ENCODE measurements around the gene CPSF3. TPM values are rescaled to one million over a fixed set of nuclear protein-coding genes. Genes with fewer than 3 reads are reported as not detected.

CPSF3 gene
- total and polyA plus RNA-seq, 2 of the 8 experiments (the other 6 are each of a cell fraction or from before 2014, with no cell fraction given), result 44.5 to 93.3 TPM

- Histone ChIP-seq H3K56ac (replicated peaks; ENCODE audit: insufficient read length, low read depth, low read length) (no peak overlapping the region), H2AFZ (ENCODE audit: low read length) (no peak overlapping the region), H4K91ac (replicated peaks; ENCODE audit: insufficient read length, low read length) (no peak overlapping the region), H3K36me3 (ENCODE audit: control insufficient read depth in 2 of 4, insufficient read depth in 4 of 4, low read length in 3 of 4) (peaks cover 0 to 3% (median 0%) of the 10 kb centered on the region in 4 experiments; a peak in 2 of 8 replicates), H2BK120ac (replicated peaks; ENCODE audit: low read depth, low read length) (no peak overlapping the region), H3K27me3 (replicated peaks in 1 of 4; ENCODE audit: control insufficient read depth in 3 of 4, extremely low read depth in 1 of 4, insufficient read depth in 3 of 4, low read length in 3 of 4) (no peaks in the 10 kb centered on the region), H4K20me1 (replicated peaks in 1 of 2; ENCODE audit: control insufficient read depth in 1 of 2, insufficient read depth in 2 of 2, low read length in 2 of 2) (no peaks in the 10 kb centered on the region), H3K27ac (ENCODE audit: low read depth, low read length) (no peak overlapping the region), H3K4me3 (ENCODE audit: extremely low read depth in 1 of 4, insufficient read depth in 2 of 4, low read depth in 3 of 4, low read length in 4 of 4) (no peak overlapping the region), H2BK5ac (ENCODE audit: low read depth, low read length) (no peak overlapping the region), H3K9me3 (ENCODE audit: insufficient read depth in 2 of 2, low read depth in 1 of 2, low read length in 1 of 2) (no peaks in the 10 kb centered on the region), H4K5ac (ENCODE audit: insufficient read length, low read depth, low read length) (no peak overlapping the region), H2BK12ac (ENCODE audit: low read depth, low read length) (no peak overlapping the region), H3K4me2 (ENCODE audit: insufficient read depth in 1 of 2, low read depth in 2 of 2, low read length in 2 of 2) (no peak overlapping the region), H3K14ac (ENCODE audit: insufficient read length) (no peak overlapping the region), H3K79me2 (ENCODE audit: control insufficient read depth in 1 of 2, insufficient read depth in 2 of 2, low read length in 2 of 2) (no peaks in the 10 kb centered on the region), H3K4ac (replicated peaks; ENCODE audit: insufficient read length, low read depth, low read length) (no peak overlapping the region), H3K23me2 (ENCODE audit: low read depth, low read length) (no peaks in the 10 kb centered on the region), H3K4me1 (replicated peaks in 1 of 4; ENCODE audit: control insufficient read depth in 3 of 4, insufficient read depth in 4 of 4, low read length in 3 of 4) (no peaks in the 10 kb centered on the region), H4K8ac (ENCODE audit: extremely low read depth, insufficient read depth, low read length) (peak overlapping the region; percentile 12; the same call in 1 of the 2 replicates), H2AK5ac (ENCODE audit: low read depth, low read length) (no peak overlapping the region), H2BK15ac (ENCODE audit: low read length) (no peak overlapping the region), H3K23ac (ENCODE audit: insufficient read length) (no peak overlapping the region), H3K9ac (replicated peaks in 1 of 4; ENCODE audit: extremely low read depth in 1 of 4, low read depth in 3 of 4, low read length in 3 of 4) (no peak overlapping the region), H3K18ac (ENCODE audit: extremely low read depth, low read length) (no peak overlapping the region), H2BK20ac (ENCODE audit: low read length) (no peak overlapping the region), H3K79me1 (ENCODE audit: low read depth, low read length) (no peaks in the 10 kb centered on the region)
- no peak for DNase-seq (ENCODE audit: low read depth in 1 of 2, low spot score in 2 of 2)
- ChIA-PET CTCF (ENCODE audit: partially characterized antibody) (interaction anchor here (0.6 to 1.1 kb wide), 2 partner anchors 33 to 269 kb away, joined by 3 to 4 read pairs; no protein-coding TSS in a partner anchor), POLR2A (ENCODE audit: partially characterized antibody) (interaction anchor here (1.3 kb wide), 1 partner anchor 14 kb away, joined by 4 read pairs; the partner anchor contains the start of gene ITGB1BP1)
- 93% methylated on average over 9 of the region's 9 CpGs; no CpG with 5 or more reads in 1 of the 2 experiments for WGBS, 2 experiments (ENCODE audit: extremely low coverage in 1 of 2, insufficient coverage in 1 of 2, insufficient read length in 1 of 2, insufficient replicate concordance in 2 of 2, low coverage in 1 of 2, low lambda C conversion rate in 2 of 2, missing lambda C conversion rate in 1 of 2)
- FAIRE-seq, result no peak
- TF ChIP-seq JUND (IDR thresholded peaks at IDR 0.05; ENCODE audit: low read length) (no peak), CREB1 (IDR thresholded peaks at IDR 0.05) (no peak), MAX (IDR thresholded peaks at IDR 0.05) (no peak), SIRT6 (IDR thresholded peaks at IDR 0.05; ENCODE audit: low read length) (no peak), BACH1 (IDR thresholded peaks at IDR 0.05; ENCODE audit: low read length) (no peak), SP4 (IDR thresholded peaks at IDR 0.05; ENCODE audit: low read length) (no peak), BCL11A (IDR thresholded peaks at IDR 0.05; ENCODE audit: low read depth in 2 of 2, low read length in 2 of 2) (no peak), HDAC2 (IDR thresholded peaks at IDR 0.05; ENCODE audit: borderline replicate concordance in 1 of 2, low read depth in 2 of 2, low read length in 2 of 2) (no peak), YY1 (IDR thresholded peaks at IDR 0.05; ENCODE audit: low read depth, low read length) (no peak), SIN3A (conservative IDR thresholded peaks at IDR 0.05 in 1 of 2, IDR thresholded peaks at IDR 0.05 in 1 of 2; ENCODE audit: low read depth in 1 of 2, low read length in 2 of 2) (no peak), RXRA (IDR thresholded peaks at IDR 0.05; ENCODE audit: insufficient read depth, low read depth, low read length) (no peak), ASH2L (IDR thresholded peaks at IDR 0.05; ENCODE audit: low read length) (no peak), TEAD4 (IDR thresholded peaks at IDR 0.05; ENCODE audit: low read depth, low read length) (no peak), CTBP2 (IDR thresholded peaks at IDR 0.05; ENCODE audit: borderline replicate concordance, insufficient read depth, insufficient read length, low read length) (no peak), CHD2 (IDR thresholded peaks at IDR 0.05; ENCODE audit: low read length) (no peak)
Observed at GRCh38 chr2:9408641-9409151, 14.8 kb upstream of the CPSF3 start.
